PC-9 (cell line): ENCODE results near the gene CCNL2. TPM values are rescaled to one million over a fixed set of nuclear protein-coding genes. Genes with fewer than 3 reads are reported as not detected.

ENCODE experiments used
- BruUV-seq: library from RNA; stranded (reverse); fragments of 400-500 nt; replicated peaks from 2 replicates; lab custom pipeline; 2021; lab: Mats Ljungman, UMichigan
- CTCF ChIA-PET: fragments of 300-600 bp; sonication (Branson Sonifier 250); formaldehyde crosslinking; loops from one replicate; lab custom pipeline; 2022; ENCODE audit warnings: antibody characterized with exemption; lab: Charles Lee
- POLR2A ChIA-PET: fragments of 300-600 bp; sonication (Branson Sonifier 250); formaldehyde crosslinking; loops from one replicate; lab custom pipeline; 2022; ENCODE audit warnings: antibody characterized with exemption; ENCODE audit not compliant: unreplicated experiment; lab: Charles Lee
- DNase-seq, 2 experiments: peaks; one replicate each; pipeline versions ENCODE4 v3.0.0 to v3.0.0-alpha.2; 2015 to 2022; ENCODE audit warnings: mixed read lengths in 1 of 2
- H2AFZ ChIP-seq: fragments of 200-600 bp; sonication (generic); 2 replicates; pipeline ENCODE4 v1.8.1; 2017; ENCODE audit warnings: antibody characterized with exemption
- H3F3A ChIP-seq: fragments of 200-600 bp; sonication (generic); 2 replicates; pipeline ENCODE4 v1.8.1; 2017; ENCODE audit warnings: antibody characterized with exemption, mild to moderate bottlenecking, low read depth; ENCODE audit not compliant: insufficient read depth
- H3K27ac ChIP-seq: fragments of 200-600 bp; sonication (generic); 2 replicates; pipeline ENCODE4 v1.6.1; 2016; ENCODE audit warnings: mixed run types
- H3K27me3 ChIP-seq: fragments of 200-600 bp; sonication (generic); 2 replicates; pipeline ENCODE4 v1.6.1; 2016; ENCODE audit warnings: low read depth, mixed run types; ENCODE audit not compliant: insufficient read depth
- H3K36me3 ChIP-seq: fragments of 200-600 bp; sonication (generic); 2 replicates; pipeline ENCODE4 v1.6.1; 2016; ENCODE audit warnings: low read depth, mixed run types
- H3K4me1 ChIP-seq: fragments of 200-600 bp; sonication (generic); replicated peaks from 2 replicates; pipeline ENCODE4 v1.6.1; 2016; ENCODE audit warnings: mixed run types; ENCODE audit not compliant: insufficient read depth
- H3K4me2 ChIP-seq: fragments of 200-600 bp; sonication (generic); 2 replicates; pipeline ENCODE4 v1.6.1; 2017; ENCODE audit warnings: mixed run types
- H3K4me3 ChIP-seq: fragments of 200-600 bp; sonication (generic); 2 replicates; pipeline ENCODE4 v1.6.1; 2016; ENCODE audit warnings: mixed run types
- H3K79me2 ChIP-seq: fragments of 200-600 bp; sonication (generic); 2 replicates; pipeline ENCODE4 v1.6.1; 2017; ENCODE audit warnings: low read depth, mixed run types
- H3K9me2 ChIP-seq: fragments of 200-600 bp; sonication (generic); 2 replicates; pipeline ENCODE4 v1.8.1; 2017; ENCODE audit warnings: mild to moderate bottlenecking; ENCODE audit not compliant: insufficient read depth
- H3K9me3 ChIP-seq: fragments of 200-600 bp; sonication (generic); 2 replicates; pipeline ENCODE4 v1.8.1; 2016; ENCODE audit warnings: low read depth; ENCODE audit not compliant: insufficient read depth
- H4K20me1 ChIP-seq: fragments of 200-600 bp; sonication (generic); 2 replicates; pipeline ENCODE4 v1.8.1; 2017; ENCODE audit not compliant: insufficient read depth
- EZH2 ChIP-seq: fragments of 200-600 bp; sonication (generic); IDR thresholded peaks from 2 replicates; pipeline ENCODE4 v1.8.0; 2017; ENCODE audit warnings: antibody characterized with exemption, low read depth
- intact Hi-C: fragments of 100-400 bp; cut with micrococcal nuclease; formaldehyde crosslinking; loops from one replicate; pipeline ENCODE4 v1.10.0; 2022; ENCODE audit not compliant: unreplicated experiment
- total RNA-seq: library from RNA; stranded (reverse); gene quantifications from 2 replicates; pipeline ENCODE4 v1.2.3, GENCODE V29; 2021
- TF ChIP-seq, protein P1 (sequence below): fragments of 200-600 bp; sonication (generic); conservative IDR thresholded peaks from 2 replicates; pipeline ENCODE4 v1.6.1; 2017; ENCODE audit warnings: mixed run types, antibody characterized with exemption, mild to moderate bottlenecking, moderate library complexity

CCNL2 gene
- total RNA-seq, 1 experiment from 2014 or later: 162 TPM

DNA sequence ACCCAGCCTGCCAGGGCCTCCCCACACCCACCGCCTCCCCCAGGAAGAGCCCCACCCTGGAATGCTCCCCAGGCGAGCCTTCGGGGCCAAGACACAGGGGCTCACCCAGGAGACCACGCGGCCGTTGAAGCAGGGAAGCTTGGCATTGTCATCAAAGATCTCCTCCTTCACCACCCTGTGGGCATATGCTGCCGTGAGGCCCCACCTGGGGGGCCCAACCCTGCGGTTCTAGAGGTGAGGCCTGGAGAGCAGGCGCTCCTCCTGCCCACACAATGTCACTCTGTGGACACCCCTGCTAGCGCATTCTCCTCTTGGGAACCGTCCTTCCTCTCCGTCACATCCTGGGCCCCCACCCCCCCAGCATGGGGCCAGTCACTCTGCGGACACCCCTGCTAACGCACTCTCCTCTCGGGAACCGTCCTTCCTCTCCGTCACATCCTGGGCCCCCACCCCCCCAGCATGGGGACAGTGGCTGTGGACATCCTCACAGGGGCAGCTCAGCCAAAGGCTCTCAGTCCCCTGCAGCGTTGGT lies 56.5 kb downstream of the CCNL2 start:
- peak overlapping the region; percentile 92 for H3K27ac ChIP-seq

DNA sequence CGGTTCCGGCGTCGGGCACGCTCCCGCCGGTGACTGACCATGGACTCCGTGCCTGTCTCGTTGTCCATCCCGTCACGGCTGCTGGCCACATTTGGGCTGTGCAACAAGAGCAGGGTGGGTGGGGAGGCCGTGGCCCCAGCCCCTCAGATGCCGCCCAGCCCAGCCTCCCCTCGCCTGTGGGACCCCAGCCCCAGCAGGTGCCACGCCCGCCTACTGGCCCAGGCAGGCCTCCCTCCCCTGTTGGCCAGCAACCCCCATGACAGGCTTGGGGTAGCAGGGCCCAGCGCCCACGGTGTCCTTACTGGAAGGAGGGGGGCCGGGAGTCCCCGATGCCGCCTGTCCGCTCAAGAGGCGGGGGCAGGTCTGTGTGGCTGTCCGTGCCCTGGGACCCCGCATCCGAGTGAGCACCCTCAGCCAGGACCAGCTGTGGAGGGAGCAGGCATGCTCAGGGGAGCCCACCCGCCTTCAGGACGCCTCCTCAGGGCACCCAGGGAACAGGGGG lies 57.0 kb downstream of the CCNL2 start:
- H3K27me3 ChIP-seq: no peaks in the 10 kb centered on the region
- H3K79me2 ChIP-seq: peaks cover 59% of the 10 kb centered on the region
- POLR2A ChIA-PET: no interaction called here
- H4K20me1 ChIP-seq: peaks cover 5% of the 10 kb centered on the region
- TF ChIP-seq, protein P1, sequence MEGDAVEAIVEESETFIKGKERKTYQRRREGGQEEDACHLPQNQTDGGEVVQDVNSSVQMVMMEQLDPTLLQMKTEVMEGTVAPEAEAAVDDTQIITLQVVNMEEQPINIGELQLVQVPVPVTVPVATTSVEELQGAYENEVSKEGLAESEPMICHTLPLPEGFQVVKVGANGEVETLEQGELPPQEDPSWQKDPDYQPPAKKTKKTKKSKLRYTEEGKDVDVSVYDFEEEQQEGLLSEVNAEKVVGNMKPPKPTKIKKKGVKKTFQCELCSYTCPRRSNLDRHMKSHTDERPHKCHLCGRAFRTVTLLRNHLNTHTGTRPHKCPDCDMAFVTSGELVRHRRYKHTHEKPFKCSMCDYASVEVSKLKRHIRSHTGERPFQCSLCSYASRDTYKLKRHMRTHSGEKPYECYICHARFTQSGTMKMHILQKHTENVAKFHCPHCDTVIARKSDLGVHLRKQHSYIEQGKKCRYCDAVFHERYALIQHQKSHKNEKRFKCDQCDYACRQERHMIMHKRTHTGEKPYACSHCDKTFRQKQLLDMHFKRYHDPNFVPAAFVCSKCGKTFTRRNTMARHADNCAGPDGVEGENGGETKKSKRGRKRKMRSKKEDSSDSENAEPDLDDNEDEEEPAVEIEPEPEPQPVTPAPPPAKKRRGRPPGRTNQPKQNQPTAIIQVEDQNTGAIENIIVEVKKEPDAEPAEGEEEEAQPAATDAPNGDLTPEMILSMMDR: no peak
- no peak for TF ChIP-seq EZH2
- intact Hi-C loops: loop anchor here (10.0 kb wide), 1 partner anchor 93 kb away; the partner anchor contains the start of gene VWA1
- H3K9me2 ChIP-seq: no peaks in the 10 kb centered on the region
- H2AFZ ChIP-seq: no peak overlapping the region
- BruUV-seq: no TSS peak
- no peak for DNase-seq
- CTCF ChIA-PET: no interaction called here
- H3K9me3 ChIP-seq: no peaks in the 10 kb centered on the region
- H3K27ac ChIP-seq: no peak overlapping the region
- H3K4me1 ChIP-seq: peaks cover 47% of the 10 kb centered on the region
- H3F3A ChIP-seq: peaks cover 59% of the 10 kb centered on the region
- H3K4me3 ChIP-seq: no peak overlapping the region
- H3K4me2 ChIP-seq: no peak overlapping the region
- peaks cover 10% of the 10 kb centered on the region; the same call in 1 of the 2 replicates for H3K36me3 ChIP-seq

More for the DNA sequence above, 56.5 kb downstream of the CCNL2 start:
- Histone ChIP-seq H3K4me2 (peak overlapping the region; percentile 93; the same call in 1 of the 2 replicates), H3K9me3 (no peaks in the 10 kb centered on the region), H3K79me2 (peaks cover 64% of the 10 kb centered on the region), H3F3A (peaks cover 60% of the 10 kb centered on the region), H3K4me1 (peaks cover 51% of the 10 kb centered on the region), H3K27me3 (no peaks in the 10 kb centered on the region), H3K36me3 (peaks cover 10% of the 10 kb centered on the region; the same call in 1 of the 2 replicates), H4K20me1 (no peaks in the 10 kb centered on the region), H2AFZ (no peak overlapping the region), H3K9me2 (no peaks in the 10 kb centered on the region), H3K4me3 (no peak overlapping the region)
- TF ChIP-seq, protein P1: no peak
- no peak for TF ChIP-seq EZH2
- intact Hi-C loops: loop anchor here (10.0 kb wide), 1 partner anchor 92 kb away; the partner anchor contains the start of gene VWA1
- CTCF ChIA-PET: interaction anchor here (0.6 kb wide), 1 partner anchor 33 kb away, joined by 3 read pairs; no protein-coding TSS in a partner anchor
- BruUV-seq: no TSS peak
- no peak for DNase-seq
- POLR2A ChIA-PET: no interaction called here

DNA sequence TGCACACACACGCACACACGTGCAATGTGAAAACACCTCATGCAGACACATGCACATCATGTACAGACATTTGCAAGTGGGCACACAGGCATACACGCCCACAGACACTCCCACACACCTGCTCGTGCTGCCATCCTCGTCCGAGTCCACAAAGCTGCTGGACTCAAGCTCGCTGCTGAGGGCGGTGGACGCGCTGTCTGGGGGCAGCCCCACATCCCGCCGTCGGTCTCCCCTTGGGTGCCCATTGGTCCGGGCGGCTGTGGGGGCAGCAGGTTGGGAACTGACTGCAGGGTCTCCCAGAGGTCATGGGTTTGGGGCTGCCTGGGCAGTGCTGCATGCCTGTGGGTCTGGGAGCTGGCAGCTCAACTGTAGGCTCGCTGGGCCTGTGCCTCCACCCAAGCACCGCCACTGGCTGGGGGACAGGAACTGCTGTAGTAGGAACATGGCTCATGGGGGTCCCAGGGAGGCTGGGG lies 57.5 kb downstream of the CCNL2 start:
- Histone ChIP-seq H3K27ac (no peak overlapping the region), H3K4me2 (no peak overlapping the region), H4K20me1 (peaks cover 9% of the 10 kb centered on the region), H3K4me3 (no peak overlapping the region), H2AFZ (no peak overlapping the region), H3K4me1 (peaks cover 42% of the 10 kb centered on the region), H3K27me3 (no peaks in the 10 kb centered on the region), H3K9me3 (no peaks in the 10 kb centered on the region), H3K36me3 (peaks cover 10% of the 10 kb centered on the region; the same call in 1 of the 2 replicates), H3F3A (peaks cover 58% of the 10 kb centered on the region), H3K9me2 (no peaks in the 10 kb centered on the region), H3K79me2 (peaks cover 53% of the 10 kb centered on the region)
- POLR2A ChIA-PET: no interaction called here
- TF ChIP-seq, protein P1: no peak
- TF ChIP-seq EZH2: no peak
- CTCF ChIA-PET: no interaction called here
- intact Hi-C loops: loop anchor here (10.0 kb wide), 1 partner anchor 93 kb away; the partner anchor contains the start of gene VWA1
- no TSS peak for BruUV-seq
- DNase-seq: no peak
